B cell (primary cell): ENCODE results near the gene TAF6. TPM values are rescaled to one million over a fixed set of nuclear protein-coding genes. Genes with fewer than 3 reads are reported as not detected.
A peak's percentile ranks its signal among the peaks of the same experiment; 100 is the strongest.

Experiments
- ATAC-seq: fragments of 200-7000 bp; cut with Tn5 transposase; one replicate; pipeline ENCODE4 v1.10.0; 2021; ENCODE audit warnings: low read depth, mild to moderate bottlenecking, moderate number of reproducible peaks, moderate library complexity
- CTCF ChIA-PET: fragments of 350-600 bp; sonication (Branson Sonifier 250); formaldehyde crosslinking; loops from one replicate; lab custom pipeline; 2021; ENCODE audit warnings: antibody characterized with exemption, inconsistent platforms; lab: Charles Lee
- POLR2A ChIA-PET: fragments of 350-600 bp; sonication (Branson Sonifier 250); formaldehyde crosslinking; loops from one replicate; lab custom pipeline; 2021; ENCODE audit warnings: antibody characterized with exemption; lab: Charles Lee
- DNase-seq: peaks from one replicate; pipeline ENCODE4 v3.0.0; 2013
- H2AFZ ChIP-seq: 2 replicates; pipeline ENCODE4 v1.6.1; 2012; ENCODE audit warnings: mild to moderate bottlenecking, low read depth, low read length; ENCODE audit not compliant: insufficient read depth, poor library complexity, severe bottlenecking
- H3K27ac ChIP-seq, 2 donors: 1 replicate in 1 of 2; 2 replicates in 1 of 2; pipeline ENCODE4 v1.5.1; 2012 to 2013; ENCODE audit warnings: low read length in 2 of 2, mild to moderate bottlenecking in 2 of 2, moderate library complexity in 1 of 2
- H3K27me3 ChIP-seq, 4 experiments: fragments of 200-600 bp in 1 of 4; sonication (generic) in 1 of 4; replicated peaks in 1 of 4; 1 replicate in 2 of 4; 2 replicates in 2 of 4; pipeline versions ENCODE4 v1.6.1 to v1.7.0; 2013 to 2016; ENCODE audit warnings: low read length in 3 of 4, mild to moderate bottlenecking in 2 of 4, mixed read lengths in 1 of 4, moderate library complexity in 1 of 4; ENCODE audit not compliant: insufficient read depth in 4 of 4, control insufficient read depth in 3 of 4; ENCODE audit errors: control extremely low read depth in 1 of 4
- H3K36me3 ChIP-seq, 2 experiments: replicated peaks in 1 of 2; 1 replicate in 1 of 2; 2 replicates in 1 of 2; pipeline versions ENCODE4 v1.6.1 to v1.7.1; 2013; ENCODE audit warnings: low read length in 1 of 2; ENCODE audit not compliant: insufficient read depth in 2 of 2, control insufficient read depth in 1 of 2; ENCODE audit errors: control extremely low read depth in 1 of 2, extremely low read depth in 1 of 2
- H3K4me1 ChIP-seq, 2 donors: fragments of 200-600 bp in 1 of 2; sonication (generic) in 1 of 2; 1 replicate in 1 of 2; 2 replicates in 1 of 2; pipeline versions ENCODE4 v1.5.1 to v1.6.1; 2013 to 2017; ENCODE audit warnings: low read length in 2 of 2; ENCODE audit not compliant: control insufficient read depth in 2 of 2, insufficient read depth in 2 of 2
- H3K4me2 ChIP-seq: replicated peaks from 2 replicates; pipeline ENCODE3; 2012; ENCODE audit warnings: mild to moderate bottlenecking, low read depth, low read length; ENCODE audit not compliant: poor library complexity, severe bottlenecking
- H3K4me3 ChIP-seq, 5 experiments: fragments of 200-600 bp in 1 of 5; sonication (generic) in 1 of 5; 1 replicate in 3 of 5; 2 replicates in 2 of 5; pipeline versions ENCODE4 v1.5.1 to v1.7.0; 2011 to 2016; ENCODE audit warnings: low read length in 4 of 5, mild to moderate bottlenecking in 4 of 5, low read depth in 2 of 5, control low read depth in 1 of 5, moderate library complexity in 1 of 5; ENCODE audit not compliant: insufficient read depth in 1 of 5; ENCODE audit errors: control extremely low read depth in 1 of 5, extremely low read depth in 1 of 5
- H3K79me2 ChIP-seq: fragments of 200-600 bp; sonication (generic); one replicate; pipeline ENCODE4 v1.6.0; 2016; ENCODE audit warnings: low read length; ENCODE audit not compliant: control insufficient read depth, insufficient read depth
- H3K9ac ChIP-seq: fragments of 200-600 bp; sonication (generic); 2 replicates; pipeline ENCODE4 v1.6.1; 2017; ENCODE audit warnings: mild to moderate bottlenecking, low read length, moderate library complexity
- H3K9me3 ChIP-seq, 3 donors: one replicate each; pipeline versions ENCODE4 v1.6.1 to v1.7.1; 2013; ENCODE audit warnings: low read length in 2 of 3; ENCODE audit not compliant: control insufficient read depth in 2 of 3, insufficient read depth in 1 of 3; ENCODE audit errors: control extremely low read depth in 1 of 3
- H4K20me1 ChIP-seq: 2 replicates; pipeline ENCODE4 v1.6.0; 2012; ENCODE audit warnings: mild to moderate bottlenecking, low read length; ENCODE audit not compliant: insufficient read depth, control insufficient read depth, poor library complexity, severe bottlenecking
- H3K27ac Mint-ChIP-seq: one replicate; pipeline ENCODE4 v1.8.0; 2021; ENCODE audit warnings: mixed read lengths
- H3K27me3 Mint-ChIP-seq: one replicate; pipeline ENCODE4 v1.8.0; 2021; ENCODE audit warnings: mixed read lengths
- H3K4me1 Mint-ChIP-seq: one replicate; pipeline ENCODE4 v1.8.0; 2021; ENCODE audit warnings: mixed read lengths
- H3K4me3 Mint-ChIP-seq: one replicate; pipeline ENCODE4 v1.8.0; 2021; ENCODE audit warnings: mixed read lengths
- H3K9me3 Mint-ChIP-seq: one replicate; pipeline ENCODE4 v1.8.0; 2022; ENCODE audit warnings: mixed read lengths; ENCODE audit not compliant: insufficient read depth
- CTCF ChIP-seq: fragments of 200-600 bp; IDR thresholded peaks from one replicate; pipeline ENCODE4 v1.8.0; 2022; ENCODE audit warnings: antibody characterized with exemption, mild to moderate bottlenecking
- EZH2 ChIP-seq: IDR thresholded peaks from 2 replicates; pipeline ENCODE4 v1.6.1; 2012; ENCODE audit warnings: borderline replicate concordance, low read depth, mild to moderate bottlenecking, moderate library complexity, low read length; ENCODE audit not compliant: insufficient read depth, poor library complexity, severe bottlenecking
- WGBS: methylation state at CpG from one replicate; pipeline ENCODE4 v1.1.5; 2013; ENCODE audit warnings: missing lambda C conversion rate; ENCODE audit not compliant: insufficient coverage; 5-methylcytosine and 5-hydroxymethylcytosine counted together
- intact Hi-C: fragments of 100-400 bp; cut with micrococcal nuclease; formaldehyde crosslinking; loops from one replicate; pipeline ENCODE4 v1.10.0; 2022
- polyA plus RNA-seq: library from polyadenylated mRNA; depleted of rRNA; stranded (reverse); fragments of >200 nt; gene quantifications from 2 replicates; pipeline ENCODE4 v1.2.3, GENCODE V29; 2012
- total RNA-seq, 2 donors: library from RNA; stranded (reverse); fragments of 120-200 nt in 1 of 2; gene quantifications; 1 replicate in 1 of 2; 2 replicates in 1 of 2; pipeline versions ENCODE4 v1.2.3 to v1.2.4, GENCODE V29; 2013 to 2022

Gene TAF6
- total and polyA plus RNA-seq, 2 donors (not counting 1 experiment from before 2014, with no cell fraction given) = 48.3 to 65.8 TPM

DNA sequence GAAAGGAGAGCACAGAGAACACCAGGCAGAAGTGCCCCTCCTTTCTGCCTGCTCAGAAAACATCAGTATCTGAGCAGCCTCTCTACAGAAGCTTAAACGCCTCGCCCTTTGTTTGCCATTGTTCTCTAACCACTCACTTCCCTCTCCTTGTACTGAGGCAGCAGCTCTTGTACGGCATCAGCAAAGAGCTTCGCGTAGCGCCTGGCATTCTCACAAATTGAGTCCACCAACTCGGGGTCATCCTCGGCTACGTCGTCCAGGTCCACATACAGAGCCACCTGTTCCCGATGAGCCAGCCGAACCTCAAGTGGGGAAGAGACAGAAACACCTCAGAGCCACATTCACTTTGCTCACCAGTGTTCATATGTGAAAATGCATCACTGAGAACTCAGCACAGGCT is 19.7 kb downstream of the TAF6 start:
- H3K4me3 Mint-ChIP-seq = peak overlapping the region; percentile 96
- peak overlapping the region; percentile 24 to 94 for H3K27ac ChIP-seq
- TF ChIP-seq CTCF (no peak), EZH2 (no peak)
- no peak overlapping the region for H2AFZ ChIP-seq
- ATAC-seq (no peak), DNase-seq (peak; percentile 23)
- H3K9me3 Mint-ChIP-seq = no peaks in the 10 kb centered on the region
- H3K79me2 ChIP-seq = peaks cover 40% of the 10 kb centered on the region
- POLR2A ChIA-PET = interaction anchor here (2.4 kb wide), 1 partner anchor 180 kb away, joined by 8 read pairs; the partner anchor contains the start of gene TRIM4
- CTCF ChIA-PET = interaction anchor here (0.7 to 5.3 kb wide), 3 partner anchors 17 to 36 kb away, joined by 3 to 43 read pairs (median 19); no protein-coding TSS in a partner anchor
- no peaks in the 10 kb centered on the region for H3K27me3 Mint-ChIP-seq
- no peaks in the 10 kb centered on the region for H3K27me3 ChIP-seq
- peak overlapping the region; percentile 98 for H3K4me2 ChIP-seq
- peak overlapping the region; percentile 98 for H3K27ac Mint-ChIP-seq
- peak overlapping the region in 4 of 5 experiments; percentile 85 to 92 (median 89) for H3K4me3 ChIP-seq
- peaks cover 2 to 49% of the 10 kb centered on the region in 2 experiments for H3K36me3 ChIP-seq
- H3K9ac ChIP-seq = peak overlapping the region; percentile 93
- H3K9me3 ChIP-seq = no peaks in the 10 kb centered on the region
- H3K4me1 Mint-ChIP-seq = peaks cover 40% of the 10 kb centered on the region
- 94% methylated on average over 12 of the region's 12 CpGs for WGBS
- peaks cover 31% of the 10 kb centered on the region for H4K20me1 ChIP-seq
- intact Hi-C loops = no loop called here
- H3K4me1 ChIP-seq = peaks cover 13 to 24% of the 10 kb centered on the region in 2 donors

DNA sequence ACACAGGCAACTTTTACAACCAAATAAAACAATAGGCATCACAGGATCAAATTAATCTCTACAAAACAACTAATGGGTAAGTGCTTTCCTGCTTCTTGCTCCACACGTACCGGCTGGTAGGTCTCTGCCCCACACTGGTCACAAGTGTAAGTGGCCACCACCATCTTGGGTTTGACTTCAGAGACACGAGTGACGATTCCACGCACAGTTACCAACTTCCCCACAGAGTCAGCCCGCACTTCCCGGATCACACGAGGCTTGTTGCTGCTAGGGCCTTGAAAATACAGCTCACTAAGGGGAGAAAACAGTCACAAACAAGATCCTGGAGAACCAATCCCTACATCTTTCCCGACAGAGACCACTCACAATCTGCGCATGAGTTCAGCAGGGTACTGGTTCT is 20.2 kb downstream of the TAF6 start:
- H4K20me1 ChIP-seq = peaks cover 36% of the 10 kb centered on the region
- CTCF ChIA-PET = interaction anchor here (3.2 to 5.3 kb wide), 2 partner anchors 16 to 32 kb away, joined by 19 to 43 read pairs; no protein-coding TSS in a partner anchor
- peak overlapping the region; percentile 98 for H3K4me2 ChIP-seq
- H3K4me1 ChIP-seq = peaks cover 13 to 24% of the 10 kb centered on the region in 2 donors
- DNase-seq (no peak), ATAC-seq (no peak)
- H3K4me3 Mint-ChIP-seq = peak overlapping the region; percentile 96
- peak overlapping the region; percentile 3 to 24 for H3K27ac ChIP-seq
- peaks cover 2 to 54% of the 10 kb centered on the region in 2 experiments for H3K36me3 ChIP-seq
- H3K9ac ChIP-seq = no peak overlapping the region
- POLR2A ChIA-PET = no interaction called here
- H3K79me2 ChIP-seq = peaks cover 40% of the 10 kb centered on the region
- no peak overlapping the region for H2AFZ ChIP-seq
- peaks cover 40% of the 10 kb centered on the region for H3K4me1 Mint-ChIP-seq
- no peaks in the 10 kb centered on the region for H3K9me3 ChIP-seq
- no peaks in the 10 kb centered on the region for H3K27me3 Mint-ChIP-seq
- H3K4me3 ChIP-seq = no peak overlapping the region
- intact Hi-C loops = no loop called here
- WGBS = 95% methylated on average over 9 of the region's 10 CpGs
- TF ChIP-seq EZH2 = no peak
- TF ChIP-seq CTCF = no peak
- H3K27ac Mint-ChIP-seq = peak overlapping the region; percentile 57
- H3K27me3 ChIP-seq = no peaks in the 10 kb centered on the region
- H3K9me3 Mint-ChIP-seq = no peaks in the 10 kb centered on the region
